A549 (cell line): Measurements from ENCODE around the gene TOB1. TPM values are rescaled to one million over a fixed set of nuclear protein-coding genes. Genes with fewer than 3 reads are reported as not detected.
"Not testable (repeated sequence)": the region's sequence is repeated elsewhere in the genome, so short reads cannot be mapped to it uniquely, and the experiment has no call there.

Experiments
- ATAC-seq, 2 experiments: fragments of 200-7000 bp in 1 of 2; fragments of >200 bp in 1 of 2; cut with Nextera tagmentation in 1 of 2; cut with Tn5 transposase in 1 of 2; 3 replicates each; pipeline versions ENCODE4 v1.8.0 to v1.9.1; 2018 to 2020; ENCODE audit warnings: mild to moderate bottlenecking in 1 of 2, moderate library complexity in 1 of 2
- CTCF ChIA-PET: fragments of 300-600 bp; sonication (Branson Sonifier 250); formaldehyde crosslinking; extraction: SDS; loops from one replicate; lab custom pipeline; 2021; ENCODE audit warnings: antibody characterized with exemption, inconsistent platforms; lab: Yijun Ruan, JAX
- POLR2A ChIA-PET: fragments of 350-600 bp; formaldehyde crosslinking; extraction: SDS; loops from one replicate; lab custom pipeline; 2021; ENCODE audit warnings: antibody characterized with exemption, inconsistent platforms; lab: Yijun Ruan, JAX
- DNase-seq, 2 experiments: peaks; one replicate each; pipeline versions ENCODE4 v3.0.0 to v3.0.0-alpha.2; 2011 to 2016; ENCODE audit warnings: low read depth in 1 of 2, low spot score in 1 of 2
- FAIRE-seq: peaks from 2 replicates; lab custom pipeline; 2011; peaks lifted over from hg19 to GRCh38; lab: Jason Lieb, UNC
- H3K27ac ChIP-seq, 2 experiments: fragments of >200 bp; sonication (Bioruptor Twin); formaldehyde crosslinking; 3 replicates each; pipeline ENCODE4 v1.5.1; 2016 to 2017
- H3K4me1 ChIP-seq: fragments of >200 bp; sonication (Bioruptor Twin); formaldehyde crosslinking; 3 replicates; pipeline ENCODE4 v1.6.1; 2016
- H3K4me2 ChIP-seq: fragments of >200 bp; sonication (Bioruptor Twin); formaldehyde crosslinking; 3 replicates; pipeline ENCODE4 v1.6.1; 2016
- H3K4me3 ChIP-seq: fragments of >200 bp; sonication (Bioruptor Twin); formaldehyde crosslinking; 3 replicates; pipeline ENCODE4 v1.5.1; 2016
- H3K9me3 ChIP-seq: fragments of >200 bp; sonication (Bioruptor Twin); formaldehyde crosslinking; 3 replicates; pipeline ENCODE4 v1.6.1; 2016
- BCL3 ChIP-seq: fragments of >200 bp; sonication (Bioruptor Twin); formaldehyde crosslinking; IDR thresholded peaks from 3 replicates; pipeline ENCODE4 v1.6.1; 2016
- CHD2 ChIP-seq: fragments of 150-350 bp; IDR thresholded peaks from 2 replicates; pipeline ENCODE4 v1.6.1; 2014; ENCODE audit warnings: low read length; ENCODE audit not compliant: partially characterized antibody
- E2F6 ChIP-seq: IDR thresholded peaks from 2 replicates; pipeline ENCODE4 v1.6.1; 2012; ENCODE audit warnings: low read depth, borderline replicate concordance
- EHF ChIP-seq: fragments of 250-450 bp; sonication (Bioruptor Pico); IDR thresholded peaks from 2 replicates; pipeline ENCODE4 v1.5.0; 2020; ENCODE audit warnings: mild to moderate bottlenecking
- ESRRA ChIP-seq: fragments of 150-350 bp; IDR thresholded peaks from 2 replicates; pipeline ENCODE4 v1.6.1; 2014; ENCODE audit warnings: mild to moderate bottlenecking, low read length, borderline replicate concordance
- FOXS1 ChIP-seq: fragments of 250-450 bp; sonication (Bioruptor Pico); IDR thresholded peaks from 2 replicates; pipeline ENCODE4 v1.5.0; 2020; ENCODE audit warnings: mild to moderate bottlenecking, moderate library complexity
- HDAC2 ChIP-seq: fragments of 200-600 bp; sonication (generic); IDR thresholded peaks from 2 replicates; pipeline ENCODE4 v1.6.1; 2016
- KDM1A ChIP-seq: fragments of 200-600 bp; sonication (generic); IDR thresholded peaks from 2 replicates; pipeline ENCODE4 v1.6.1; 2016; ENCODE audit warnings: low read depth, mild to moderate bottlenecking
- KDM5A ChIP-seq: fragments of 200-600 bp; sonication (generic); IDR thresholded peaks from 2 replicates; pipeline ENCODE4 v1.6.1; 2016; ENCODE audit warnings: antibody characterized with exemption, mild to moderate bottlenecking
- MAX ChIP-seq: IDR thresholded peaks from 2 replicates; pipeline ENCODE4 v1.6.1; 2012
- NR3C1 ChIP-seq: fragments of >200 bp; sonication (Bioruptor Twin); formaldehyde crosslinking; IDR thresholded peaks from 3 replicates; pipeline ENCODE4 v1.6.1; 2017
- RAD21 ChIP-seq, 2 experiments: fragments of >200 bp in 1 of 2; sonication (Bioruptor Twin) in 1 of 2; formaldehyde crosslinking in 1 of 2; IDR thresholded peaks in 1 of 2; conservative IDR thresholded peaks in 1 of 2; 2 replicates in 1 of 2; 3 replicates in 1 of 2; pipeline ENCODE4 v1.6.1; 2012 to 2018; ENCODE audit warnings: inconsistent platforms in 1 of 2
- RARB ChIP-seq: fragments of 250-450 bp; sonication (Bioruptor Pico); IDR thresholded peaks from 2 replicates; pipeline ENCODE4 v1.8.0; 2021; ENCODE audit warnings: mild to moderate bottlenecking, moderate library complexity
- RCOR1 ChIP-seq: fragments of 150-350 bp; IDR thresholded peaks from 2 replicates; pipeline ENCODE4 v1.6.1; 2014; ENCODE audit warnings: antibody characterized with exemption, low read length, low read depth
- SREBF2 ChIP-seq: fragments of 450-650 bp; IDR thresholded peaks from 2 replicates; pipeline ENCODE4 v1.6.1; 2014; ENCODE audit warnings: mild to moderate bottlenecking, moderate library complexity
- WGBS: methylation state at CpG from one replicate; pipeline ENCODE4 v1.1.6; 2017; ENCODE audit errors: missing lambda C conversion rate; 5-methylcytosine and 5-hydroxymethylcytosine counted together
- polyA plus RNA-seq, 4 experiments: library from polyadenylated mRNA; depleted of rRNA in 3 of 4; stranded (reverse); fragments of >200 nt; fragmentation: RNase III in 1 of 4; extraction: RNeasy Plus Mini Kit Qiagen cat#74134 plus additional on column Dnase treatment in 1 of 4; gene quantifications; 2 replicates in 3 of 4; 3 replicates in 1 of 4; pipeline ENCODE4 v1.2.3, GENCODE V29; 2011 to 2017

The TOB1 gene
- polyA plus RNA-seq, 2 of the 4 experiments (the other 2 are of a cell fraction), result 111 to 133 TPM

GRCh38 chr17:50859727-50860126, 6.4 kb downstream of the TOB1 start:
- POLR2A ChIA-PET, result interaction anchor here (9.4 kb wide), 1 partner anchor 87 kb away, joined by 648 read pairs; no protein-coding TSS in a partner anchor
- not testable (repeated sequence) for H3K9me3 ChIP-seq, H3K4me2 ChIP-seq, ATAC-seq, H3K27ac ChIP-seq, H3K4me3 ChIP-seq, FAIRE-seq, DNase-seq
- TF ChIP-seq RARB (CRISPR knock-in tag), result 0 out of 2 replicates have a peak, but pooled peaks have one; percentile 2
- CTCF ChIA-PET, result interaction anchor here (1.3 to 31.4 kb wide), 9 partner anchors 9 to 293 kb away, joined by 3 to 1502 read pairs (median 7); partner anchors contain the start of gene NME1
- H3K4me1 ChIP-seq, result peaks cover 43% of the 10 kb centered on the region
- 96% methylated on average over 15 of the region's 15 CpGs for WGBS

GRCh38 chr17:50858486-50859225, 7.5 kb downstream of the TOB1 start:
- POLR2A ChIA-PET, result interaction anchor here (1.6 to 9.4 kb wide), 2 partner anchors 8 to 88 kb away, joined by 6 to 648 read pairs; partner anchors contain the start of gene TOB1
- ATAC-seq, result no peak
- Histone ChIP-seq H3K4me1 (peaks cover 40% of the 10 kb centered on the region), H3K27ac (no peak overlapping the region), H3K9me3 (no peaks in the 10 kb centered on the region), H3K4me2 (no peak overlapping the region), H3K4me3 (no peak overlapping the region)
- no peak for FAIRE-seq
- WGBS, result 87% methylated on average over 12 of the region's 12 CpGs
- no peak for DNase-seq
- CTCF ChIA-PET, result interaction anchor here (0.9 to 31.4 kb wide), 9 partner anchors 4 to 106 kb away, joined by 3 to 1502 read pairs (median 7); partner anchors contain the start of gene TOB1
- no peak for TF ChIP-seq RAD21 (conservative IDR thresholded peaks at IDR 0.05 in 1 of 2, IDR thresholded peaks at IDR 0.05 in 1 of 2)
- TF ChIP-seq ESRRA, result no peak
- TF ChIP-seq FOXS1 (CRISPR knock-in tag), result no peak
- TF ChIP-seq KDM1A, result no peak
- no peak for TF ChIP-seq NR3C1
- TF ChIP-seq MAX, result no peak
- TF ChIP-seq BCL3, result no peak
- TF ChIP-seq SREBF2, result no peak
- TF ChIP-seq CHD2, result no peak
- no peak for TF ChIP-seq KDM5A

GRCh38 chr17:50856431-50856830, 9.7 kb downstream of the TOB1 start:
- TF ChIP-seq RARB (CRISPR knock-in tag) (no peak), EHF (no peak), KDM1A (0 out of 2 replicates have a peak, but pooled peaks have one; percentile 51), HDAC2 (peak; percentile 62; the same call in 1 of the 2 replicates), E2F6 (no peak)
- POLR2A ChIA-PET, result interaction anchor here (0.6 to 2.1 kb wide), 5 partner anchors 9 to 170 kb away, joined by 4 to 18 read pairs (median 4); partner anchors contain the start of gene TOB1
- peak; percentile 81 for FAIRE-seq
- Histone ChIP-seq H3K9me3 (no peaks in the 10 kb centered on the region), H3K4me1 (peaks cover 30% of the 10 kb centered on the region), H3K27ac (no peak overlapping the region), H3K4me3 (no peak overlapping the region), H3K4me2 (peak overlapping the region; percentile 35)
- 89% methylated on average over 2 of the region's 2 CpGs for WGBS
- ATAC-seq, result no peak
- CTCF ChIA-PET, result interaction anchor here (0.8 to 31.4 kb wide), 8 partner anchors 7 to 371 kb away, joined by 3 to 1502 read pairs (median 11); partner anchors contain the start of gene TOB1
- no peak for DNase-seq

- Histone ChIP-seq H3K27ac (no peak overlapping the region), H3K4me2 (peak overlapping the region; percentile 35), H3K9me3 (no peaks in the 10 kb centered on the region), H3K4me3 (no peak overlapping the region), H3K4me1 (peaks cover 25% of the 10 kb centered on the region)
- no peak for DNase-seq
- POLR2A ChIA-PET, result interaction anchor here (0.6 to 2.1 kb wide), 5 partner anchors 10 to 170 kb away, joined by 4 to 18 read pairs (median 4); partner anchors contain the start of gene TOB1
- TF ChIP-seq RCOR1, result no peak
- FAIRE-seq, result peak; percentile 63
- CTCF ChIA-PET, result interaction anchor here (0.8 to 31.4 kb wide), 8 partner anchors 7 to 371 kb away, joined by 3 to 1502 read pairs (median 11); partner anchors contain the start of gene TOB1
- ATAC-seq, result no peak
- WGBS, result 49% methylated on average over 6 of the region's 6 CpGs
Measured at GRCh38 chr17:50855708-50856330, 10.3 kb downstream of the TOB1 start.
